Prostate gland (tissue), 2 donors: ENCODE measurements around the gene PRR5. TPM values are rescaled to one million over a fixed set of nuclear protein-coding genes. Genes with fewer than 3 reads are reported as not detected.
A peak's percentile ranks its signal among the peaks of the same experiment; 100 is the strongest.

Source experiments
- DNase-seq: peaks from one replicate; pipeline ENCODE4 v3.0.0-alpha.2; 2019; ENCODE audit warnings: low spot score
- H3K27ac ChIP-seq, 2 donors: fragments of 200-600 bp; sonication (generic); 2 replicates each; pipeline ENCODE4 v1.5.1; 2017 to 2019
- H3K27me3 ChIP-seq: fragments of 200-600 bp; sonication (generic); replicated peaks from 2 replicates; pipeline ENCODE4 v1.5.1; 2019; ENCODE audit not compliant: insufficient read depth
- H3K36me3 ChIP-seq, 2 donors: fragments of 200-600 bp; sonication (generic); 1 replicate in 1 of 2; 2 replicates in 1 of 2; pipeline versions ENCODE4 v1.5.1 to v1.8.1; 2017 to 2019
- H3K4me1 ChIP-seq: fragments of 200-600 bp; sonication (generic); replicated peaks from 2 replicates; pipeline ENCODE4 v1.5.1; 2019
- H3K4me3 ChIP-seq, 2 donors: fragments of 200-600 bp; sonication (generic); 2 replicates each; pipeline ENCODE4 v1.5.1; 2017 to 2019
- H3K9me3 ChIP-seq: fragments of 200-600 bp; sonication (generic); 2 replicates; pipeline ENCODE4 v1.5.1; 2017
- POLR2A ChIP-seq: fragments of 450-650 bp; IDR thresholded peaks from one replicate; pipeline ENCODE4 v1.6.1; 2016; ENCODE audit warnings: antibody characterized with exemption, mild to moderate bottlenecking
- POLR2AphosphoS5 ChIP-seq: sonication (generic); formaldehyde crosslinking; IDR thresholded peaks from one replicate; pipeline ENCODE4 v1.6.1; 2017; ENCODE audit warnings: antibody characterized with exemption
- WGBS: methylation state at CpG from one replicate; pipeline ENCODE4 v1.1.5; 2018; 5-methylcytosine and 5-hydroxymethylcytosine counted together
- intact Hi-C: fragments of 100-400 bp; cut with DNase I; formaldehyde crosslinking; loops from one replicate; pipeline ENCODE4 v1.14.2; 2022
- total RNA-seq, 2 donors: library from RNA; depleted of rRNA; stranded (reverse); fragments of >200 nt; gene quantifications; one replicate each; pipeline ENCODE4 v1.1.0, GENCODE V29; 2016
- TF ChIP-seq, protein P1 (sequence below), 4 experiments: fragments of 200-600 bp in 2 of 4; fragments of 450-650 bp in 2 of 4; sonication (generic) in 2 of 4; IDR thresholded peaks; 1 replicate in 3 of 4; 2 replicates in 1 of 4; pipeline ENCODE4 v1.5.1; 2016 to 2019; ENCODE audit warnings: antibody characterized with exemption in 4 of 4, mild to moderate bottlenecking in 2 of 4, moderate library complexity in 2 of 4

The PRR5 gene
- total RNA-seq, 2 donors from 2014 or later, result 47.8 to 56.5 TPM

DNA sequence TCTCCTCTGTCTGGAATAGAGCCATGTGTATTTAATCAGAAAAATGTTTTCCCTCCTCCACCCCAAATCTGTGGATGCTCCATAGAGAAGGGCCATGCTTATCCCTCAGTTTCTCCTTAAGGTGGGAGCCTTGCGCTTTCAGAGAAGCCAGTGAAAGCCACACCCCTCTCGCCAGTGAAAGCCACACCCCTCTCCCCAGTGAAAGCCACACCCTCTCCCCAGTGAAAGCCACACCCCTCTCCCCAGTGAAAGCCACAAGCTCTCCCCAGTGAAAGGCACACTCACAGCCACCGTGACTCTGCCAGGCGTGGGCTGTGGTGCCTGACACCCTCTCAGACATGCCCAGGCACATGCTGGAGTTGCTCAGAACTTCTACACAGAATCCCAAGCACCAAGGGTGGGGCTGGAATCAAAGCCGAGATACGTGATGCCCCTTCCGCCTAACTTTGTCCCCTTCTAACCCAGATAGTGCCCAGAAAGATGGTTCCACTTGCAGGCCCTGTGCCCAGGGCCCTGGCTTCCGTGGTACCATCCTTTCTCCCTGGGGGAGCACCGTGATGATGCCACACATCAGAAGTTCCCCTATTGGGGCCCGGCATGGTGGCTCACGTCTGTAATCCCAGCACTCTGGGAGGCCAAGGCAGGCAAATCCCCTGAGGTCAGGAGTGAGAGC is 16.5 kb upstream of the PRR5 start:
- H3K36me3 ChIP-seq, result no peaks in the 10 kb centered on the region
- DNase-seq, result peak; percentile 44
- H3K9me3 ChIP-seq, result no peaks in the 10 kb centered on the region
- H3K27me3 ChIP-seq, result no peaks in the 10 kb centered on the region
- intact Hi-C loops, result no loop called here
- 50% methylated on average over 11 of the region's 11 CpGs for WGBS
- TF ChIP-seq, protein P1, sequence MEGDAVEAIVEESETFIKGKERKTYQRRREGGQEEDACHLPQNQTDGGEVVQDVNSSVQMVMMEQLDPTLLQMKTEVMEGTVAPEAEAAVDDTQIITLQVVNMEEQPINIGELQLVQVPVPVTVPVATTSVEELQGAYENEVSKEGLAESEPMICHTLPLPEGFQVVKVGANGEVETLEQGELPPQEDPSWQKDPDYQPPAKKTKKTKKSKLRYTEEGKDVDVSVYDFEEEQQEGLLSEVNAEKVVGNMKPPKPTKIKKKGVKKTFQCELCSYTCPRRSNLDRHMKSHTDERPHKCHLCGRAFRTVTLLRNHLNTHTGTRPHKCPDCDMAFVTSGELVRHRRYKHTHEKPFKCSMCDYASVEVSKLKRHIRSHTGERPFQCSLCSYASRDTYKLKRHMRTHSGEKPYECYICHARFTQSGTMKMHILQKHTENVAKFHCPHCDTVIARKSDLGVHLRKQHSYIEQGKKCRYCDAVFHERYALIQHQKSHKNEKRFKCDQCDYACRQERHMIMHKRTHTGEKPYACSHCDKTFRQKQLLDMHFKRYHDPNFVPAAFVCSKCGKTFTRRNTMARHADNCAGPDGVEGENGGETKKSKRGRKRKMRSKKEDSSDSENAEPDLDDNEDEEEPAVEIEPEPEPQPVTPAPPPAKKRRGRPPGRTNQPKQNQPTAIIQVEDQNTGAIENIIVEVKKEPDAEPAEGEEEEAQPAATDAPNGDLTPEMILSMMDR (IDR thresholded peaks at IDR 0.05), result no peak
- TF ChIP-seq POLR2A, result peak; percentile 23
- H3K4me1 ChIP-seq, result peaks cover 7% of the 10 kb centered on the region
- no peak overlapping the region for H3K27ac ChIP-seq
- no peak overlapping the region for H3K4me3 ChIP-seq

DNA sequence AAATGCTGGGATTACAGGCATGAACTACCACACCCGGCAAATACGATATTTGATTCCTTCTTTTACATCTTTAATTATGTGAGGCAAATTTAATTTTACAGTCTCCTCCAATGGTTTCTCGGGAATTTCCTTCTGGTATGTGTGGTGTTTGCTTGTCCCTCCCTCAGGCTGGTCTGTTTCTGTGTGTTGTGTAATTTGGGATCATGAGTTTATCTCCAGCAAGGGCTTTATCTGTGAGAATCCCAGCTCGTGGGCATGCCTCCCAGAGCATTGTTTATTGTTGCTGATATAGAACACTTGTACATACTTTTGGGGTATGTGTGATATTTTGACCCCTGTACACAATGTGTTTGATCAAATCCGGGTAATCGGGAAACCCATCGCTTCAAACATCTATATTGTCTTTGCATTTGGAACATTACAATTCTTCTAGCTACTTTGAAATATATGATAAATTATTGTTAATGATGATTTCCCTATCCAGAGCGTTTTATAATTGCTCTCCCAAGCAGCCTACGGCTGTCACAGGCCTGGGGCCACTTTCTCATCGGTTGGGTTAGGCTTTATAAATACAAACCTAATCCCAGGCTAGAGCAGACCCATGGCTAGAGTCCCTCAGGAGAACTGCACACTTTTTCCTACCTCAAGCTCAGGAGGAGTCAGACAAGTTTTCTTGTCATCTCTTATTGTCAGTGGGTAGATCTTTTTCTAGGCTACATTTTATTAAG is 15.0 kb upstream of the PRR5 start:
- intact Hi-C loops, result no loop called here
- H3K4me1 ChIP-seq, result peaks cover 7% of the 10 kb centered on the region
- H3K4me3 ChIP-seq, result no peak overlapping the region
- H3K36me3 ChIP-seq, result no peaks in the 10 kb centered on the region
- no peak for DNase-seq
- no peak overlapping the region for H3K27ac ChIP-seq
- WGBS, result 67% methylated on average over 10 of the region's 10 CpGs
- TF ChIP-seq POLR2A (no peak), POLR2AphosphoS5 (no peak)
- TF ChIP-seq, protein P1 (IDR thresholded peaks at IDR 0.05), result no peak
- no peaks in the 10 kb centered on the region for H3K27me3 ChIP-seq
- H3K9me3 ChIP-seq, result no peaks in the 10 kb centered on the region

DNA sequence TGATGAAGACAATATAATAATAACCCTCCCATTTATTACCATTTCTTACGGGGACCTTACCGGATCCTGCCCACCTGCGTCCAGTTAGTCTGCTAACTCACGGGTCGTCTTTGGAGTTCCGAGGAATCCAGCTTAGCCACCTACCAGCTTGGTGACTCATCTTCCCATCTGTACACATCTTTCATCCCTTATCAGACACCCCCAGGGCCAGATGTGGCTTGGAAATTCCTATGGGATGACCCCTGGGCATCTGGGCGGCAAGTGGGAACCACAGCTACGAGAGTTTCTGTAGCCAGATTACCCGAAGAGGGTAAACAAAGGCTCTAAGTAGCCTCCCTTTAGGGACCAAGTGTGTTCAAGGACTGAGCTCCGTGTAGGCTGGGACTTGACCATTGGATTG is 12.8 kb upstream of the PRR5 start:
- H3K4me1 ChIP-seq, result peaks cover 7% of the 10 kb centered on the region
- intact Hi-C loops, result no loop called here
- no peaks in the 10 kb centered on the region for H3K9me3 ChIP-seq
- 86% methylated on average over 10 of the region's 10 CpGs for WGBS
- H3K27ac ChIP-seq, result no peak overlapping the region
- no peak for TF ChIP-seq POLR2AphosphoS5
- TF ChIP-seq POLR2A, result no peak
- TF ChIP-seq, protein P1 (IDR thresholded peaks at IDR 0.05), result no peak
- no peaks in the 10 kb centered on the region for H3K27me3 ChIP-seq
- DNase-seq, result no peak
- no peaks in the 10 kb centered on the region for H3K36me3 ChIP-seq
- H3K4me3 ChIP-seq, result no peak overlapping the region

DNA sequence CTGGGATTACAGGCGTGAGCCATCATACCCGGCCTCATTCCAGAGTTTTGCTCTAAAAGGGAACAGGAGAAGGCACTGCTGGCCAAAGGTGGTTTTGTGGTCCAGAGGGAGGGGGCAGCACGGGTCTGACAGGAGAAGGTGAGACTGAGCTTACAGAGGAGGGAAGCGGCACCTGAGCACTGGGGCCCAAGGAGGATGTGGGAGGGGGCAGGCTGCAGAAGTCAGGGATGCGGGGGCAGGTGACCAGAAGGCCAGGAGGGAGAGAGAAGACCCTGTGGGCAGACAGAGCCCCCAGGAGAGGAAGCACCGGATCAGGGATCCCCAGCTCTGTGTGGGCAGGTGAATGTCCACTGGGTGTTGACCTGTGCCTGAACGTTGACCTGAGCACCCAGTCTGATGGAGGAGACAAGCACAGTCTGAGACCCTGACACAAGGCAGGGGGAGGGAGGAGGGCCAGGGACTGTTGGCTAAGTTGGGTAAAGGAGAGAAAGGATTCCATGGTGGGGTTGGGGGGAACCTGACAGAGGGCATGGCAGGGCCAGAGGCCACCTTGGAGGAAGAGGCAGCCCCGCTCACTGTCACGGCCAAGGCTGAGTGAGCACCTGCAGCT is 12.0 kb upstream of the PRR5 start:
- Histone ChIP-seq H3K4me3 (no peak overlapping the region), H3K9me3 (no peaks in the 10 kb centered on the region), H3K27me3 (no peaks in the 10 kb centered on the region), H3K27ac (no peak overlapping the region), H3K4me1 (peaks cover 4% of the 10 kb centered on the region), H3K36me3 (no peaks in the 10 kb centered on the region)
- TF ChIP-seq POLR2A (no peak), POLR2AphosphoS5 (no peak)
- TF ChIP-seq, protein P1 (IDR thresholded peaks at IDR 0.05), result no peak
- no peak for DNase-seq
- intact Hi-C loops, result no loop called here
- WGBS, result 87% methylated on average over 9 of the region's 9 CpGs
